H54 (cell line): ENCODE data around the gene TFDP2.
"Not testable (repeated sequence)": the region's sequence is repeated elsewhere in the genome, so short reads cannot be mapped to it uniquely, and the experiment has no call there.

Experiments
- DNase-seq: peaks from one replicate; pipeline ENCODE4 v3.0.0; 2011; ENCODE audit warnings: low spot score, mixed read lengths; ENCODE audit not compliant: insufficient read length
- FAIRE-seq: peaks from 3 replicates; lab custom pipeline; 2011; peaks lifted over from hg19 to GRCh38; lab: Jason Lieb, UNC
- POLR2A ChIP-seq: IDR thresholded peaks from 2 replicates; pipeline ENCODE4 v1.6.1; 2011; ENCODE audit warnings: low read depth, mild to moderate bottlenecking, low read length

The TFDP2 gene

DNA sequence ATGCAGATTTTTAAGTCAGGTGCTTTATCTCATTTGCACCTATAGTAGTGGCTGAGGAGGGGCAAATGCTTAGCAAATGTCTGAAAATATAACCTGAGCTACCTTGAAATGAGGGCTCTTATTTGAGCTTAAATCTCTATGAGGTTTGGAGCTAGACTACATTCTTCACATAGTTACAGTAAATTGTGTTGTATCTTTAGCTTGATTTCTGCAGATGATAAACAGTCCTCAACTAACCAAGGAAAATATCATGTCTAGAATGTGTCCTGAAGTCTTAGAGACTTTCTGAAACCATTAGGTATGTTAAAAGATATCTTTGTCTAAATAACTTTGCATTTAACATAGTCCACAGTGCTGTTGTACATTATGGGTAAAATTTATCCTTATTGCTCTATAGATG is 145.3 kb downstream of the TFDP2 start:
- TF ChIP-seq POLR2A: no peak
- FAIRE-seq (peak; percentile 27), DNase-seq (no peak)

DNA sequence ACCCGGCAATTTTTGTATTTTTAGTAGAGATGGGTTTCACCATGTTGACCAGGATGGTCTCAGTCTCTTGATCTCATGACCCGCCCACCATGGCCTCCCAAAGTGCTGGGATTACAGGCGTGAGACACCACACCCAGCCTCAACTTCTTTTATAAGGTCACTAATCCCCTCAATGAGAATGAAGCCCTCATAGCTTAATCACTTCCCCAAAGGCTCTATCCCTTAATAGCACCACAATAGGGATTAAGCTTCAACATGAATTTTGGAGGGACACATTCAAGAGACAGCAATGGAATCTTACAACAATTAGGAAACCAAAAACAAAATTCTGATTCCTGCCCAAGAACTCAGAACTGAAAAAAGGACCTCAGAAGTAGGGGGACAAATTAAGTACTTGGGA is 146.1 kb downstream of the TFDP2 start:
- FAIRE-seq: no peak
- no peak for DNase-seq
- TF ChIP-seq POLR2A: no peak

DNA sequence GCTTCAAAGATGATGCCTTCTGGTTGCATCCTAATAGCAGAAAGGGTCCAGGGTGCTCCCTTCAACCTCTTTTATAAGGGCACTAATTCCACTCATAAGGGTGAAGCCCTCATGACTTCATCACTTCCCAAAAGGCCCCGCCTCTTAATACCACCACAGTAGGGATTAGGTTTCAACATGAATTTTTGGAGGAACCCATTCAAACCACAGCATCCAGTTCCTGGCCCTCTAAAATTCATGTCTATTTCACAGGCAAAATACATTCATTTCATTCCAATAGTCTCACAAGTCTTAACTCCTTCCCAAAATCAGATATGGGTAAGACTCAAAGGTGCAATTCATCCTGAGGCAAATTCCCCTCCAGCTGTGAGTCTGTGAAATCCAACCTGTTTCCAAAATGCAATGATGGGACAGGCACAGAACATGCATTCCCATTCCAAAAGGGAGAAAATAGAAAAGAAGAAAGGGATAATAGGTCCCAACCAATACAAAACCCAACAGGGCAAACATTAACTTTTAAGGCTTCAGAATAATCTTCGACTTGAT is 148.9 kb downstream of the TFDP2 start:
- no peak for FAIRE-seq
- no peak for TF ChIP-seq POLR2A
- no peak for DNase-seq

DNA sequence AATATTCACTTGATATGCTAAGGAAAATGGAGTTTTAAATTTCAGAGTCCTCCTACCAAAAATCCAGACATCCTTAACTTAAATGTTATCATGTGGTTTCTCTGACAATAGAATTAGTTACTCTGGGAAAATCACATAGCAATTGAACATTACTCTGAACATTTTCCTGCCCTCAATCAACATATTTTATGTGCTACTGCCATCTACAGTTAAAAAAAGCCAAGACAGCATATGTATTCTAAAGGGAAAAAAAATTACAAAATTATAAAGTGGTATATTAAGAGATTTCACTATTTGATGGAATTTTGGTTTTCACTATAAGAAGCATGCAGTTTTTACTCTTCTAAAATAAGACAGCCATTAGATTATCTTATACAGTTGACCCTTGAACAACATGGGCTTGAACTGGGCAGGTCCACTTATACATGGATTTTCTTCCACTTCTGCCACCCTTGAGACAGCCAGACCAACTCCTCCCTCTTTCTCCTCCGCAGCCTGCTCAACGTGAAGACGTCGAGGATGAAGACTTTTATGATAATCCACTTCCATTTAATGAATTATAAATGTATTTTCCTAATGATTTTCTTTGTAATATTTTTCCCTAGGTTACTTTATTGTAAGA is 150.6 kb downstream of the TFDP2 start:
- FAIRE-seq: no peak
- no peak for TF ChIP-seq POLR2A

DNA sequence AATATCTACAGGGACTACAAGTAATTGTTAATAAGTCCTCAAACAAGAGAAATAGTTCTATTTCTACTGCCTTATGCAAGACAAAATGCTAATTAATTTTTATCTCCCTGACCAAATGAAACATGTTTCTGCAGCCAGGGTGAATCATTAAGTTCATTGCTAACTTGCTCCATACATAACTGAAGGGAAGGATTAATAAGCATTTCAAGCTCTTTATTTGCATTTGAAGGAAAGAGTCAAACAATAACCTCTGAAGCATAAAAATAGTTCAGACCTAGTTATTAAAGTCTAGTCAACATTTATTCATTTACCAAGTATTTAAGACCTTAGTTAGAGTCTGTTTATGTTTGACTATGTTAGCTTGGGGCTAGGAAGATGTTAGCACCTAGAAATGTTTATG is 152.9 kb downstream of the TFDP2 start:
- FAIRE-seq: peak; percentile 62
- no peak for DNase-seq
- TF ChIP-seq POLR2A: no peak

More for the DNA sequence above, 150.6 kb downstream of the TFDP2 start:
- no peak for DNase-seq

DNA sequence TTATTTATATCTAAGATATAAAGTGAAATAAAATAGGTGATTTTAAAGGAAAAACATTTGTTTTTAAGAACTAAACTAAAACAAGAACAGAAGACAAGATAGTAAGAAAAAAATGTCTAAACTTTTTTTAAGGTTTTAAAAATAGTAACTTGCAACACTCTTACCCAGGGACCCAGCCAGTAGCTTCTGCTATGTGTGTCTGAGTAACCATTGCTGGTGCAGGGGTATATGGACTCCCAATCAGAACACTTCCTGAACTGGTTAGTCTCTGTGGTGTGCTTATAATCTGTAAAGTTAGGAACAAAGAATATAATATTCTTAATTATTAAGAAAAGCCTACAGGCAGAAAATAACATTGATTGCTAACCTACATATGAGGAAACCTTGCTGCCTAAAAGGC is 154.5 kb downstream of the TFDP2 start:
- no peak for TF ChIP-seq POLR2A
- no peak for FAIRE-seq
- no peak for DNase-seq

DNA sequence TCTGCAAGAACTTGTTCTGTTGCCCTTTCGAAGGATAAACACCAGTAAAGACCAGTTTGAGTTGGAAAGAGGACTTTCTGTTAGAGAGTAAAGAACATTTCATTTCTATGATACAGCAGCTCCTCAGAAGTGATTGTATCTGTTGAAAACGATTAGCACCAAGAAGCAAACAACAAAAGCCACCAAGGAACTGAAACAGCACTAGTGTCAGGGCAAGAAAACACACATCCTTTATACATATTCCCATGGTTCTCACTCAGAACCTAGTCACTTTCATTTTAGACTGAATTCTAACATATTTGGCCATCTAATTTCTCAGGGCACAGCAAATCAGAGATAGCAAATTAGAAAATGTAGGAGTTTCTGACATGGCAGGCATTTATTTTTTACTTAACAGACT is 156.8 kb downstream of the TFDP2 start:
- FAIRE-seq: peak; percentile 73
- DNase-seq: no peak
- no peak for TF ChIP-seq POLR2A

DNA sequence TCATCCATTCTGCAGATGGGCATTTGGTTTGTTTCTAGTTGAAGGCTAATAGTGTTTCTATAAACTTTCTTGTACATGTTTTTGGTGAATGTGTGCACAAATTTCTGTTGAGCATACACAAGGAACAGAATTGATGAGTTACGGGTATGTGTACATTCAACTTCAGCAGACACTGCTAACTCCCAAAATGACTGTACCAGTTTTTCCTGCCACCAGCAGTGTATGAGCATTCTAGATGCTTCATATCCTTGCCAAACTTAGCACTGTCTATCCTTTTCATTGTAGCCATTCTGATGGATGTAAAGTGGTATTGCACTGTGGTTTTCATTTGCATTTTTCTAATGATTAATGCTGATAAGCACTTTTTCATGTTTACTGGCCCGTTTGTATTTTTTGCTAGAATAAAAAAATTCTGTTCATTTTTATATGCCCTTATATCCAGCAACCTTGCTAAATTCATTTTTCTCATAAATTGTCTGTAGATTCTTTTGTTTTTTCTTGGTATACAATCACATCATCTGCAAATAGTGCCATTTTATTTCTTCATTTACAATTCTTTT is 162.7 kb downstream of the TFDP2 start:
- DNase-seq (no peak), FAIRE-seq (peak; percentile 55)
- no peak for TF ChIP-seq POLR2A

DNA sequence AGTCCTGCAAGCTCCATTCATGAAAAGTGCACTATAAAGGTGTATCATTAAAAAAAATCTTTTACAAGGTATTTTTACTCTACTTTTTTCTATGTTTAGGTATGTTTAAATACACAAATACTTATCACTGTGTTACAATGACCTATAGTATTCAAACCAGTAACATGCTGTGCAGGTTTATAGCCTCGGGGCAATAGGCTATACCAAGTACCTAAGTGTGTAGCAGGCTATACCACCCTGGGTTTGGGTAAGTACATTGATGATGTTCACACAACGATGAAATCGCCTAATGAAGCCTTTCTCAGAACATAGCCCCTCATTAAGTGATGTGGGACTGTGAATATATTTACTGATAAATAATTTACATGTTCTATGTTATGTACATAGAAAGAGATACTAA is 168.3 kb downstream of the TFDP2 start:
- FAIRE-seq (no peak), DNase-seq (no peak)
- no peak for TF ChIP-seq POLR2A

DNA sequence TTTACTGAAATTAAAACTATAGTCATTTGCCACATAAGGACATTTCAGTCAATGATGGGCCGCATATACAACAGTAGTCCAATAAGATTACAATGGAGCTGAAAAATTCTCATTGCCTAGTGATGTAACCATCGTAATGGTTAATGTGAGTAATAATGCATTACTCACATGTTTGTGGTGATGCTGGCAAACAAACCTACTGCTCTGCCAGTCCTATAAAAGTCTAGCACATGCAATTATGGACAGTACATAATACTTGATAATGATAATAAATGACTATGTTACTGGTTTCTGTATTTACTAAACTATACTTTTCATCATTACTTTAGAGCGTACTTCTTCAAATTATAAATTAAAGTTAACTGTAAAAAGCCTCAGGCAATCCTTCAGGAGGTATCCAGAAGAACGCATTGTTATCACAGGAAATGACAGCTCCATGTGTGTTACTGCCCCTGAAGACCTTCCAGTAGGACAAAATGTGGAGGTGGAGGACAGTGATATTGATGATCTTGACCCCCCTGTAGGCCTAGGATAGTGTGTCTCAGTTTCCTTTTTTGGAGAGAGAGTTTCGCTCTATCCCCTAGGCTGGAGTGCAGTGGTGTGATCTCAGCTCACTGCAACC is 170.2 kb downstream of the TFDP2 start:
- no peak for TF ChIP-seq POLR2A
- DNase-seq: no peak
- FAIRE-seq: peak; percentile 96

DNA sequence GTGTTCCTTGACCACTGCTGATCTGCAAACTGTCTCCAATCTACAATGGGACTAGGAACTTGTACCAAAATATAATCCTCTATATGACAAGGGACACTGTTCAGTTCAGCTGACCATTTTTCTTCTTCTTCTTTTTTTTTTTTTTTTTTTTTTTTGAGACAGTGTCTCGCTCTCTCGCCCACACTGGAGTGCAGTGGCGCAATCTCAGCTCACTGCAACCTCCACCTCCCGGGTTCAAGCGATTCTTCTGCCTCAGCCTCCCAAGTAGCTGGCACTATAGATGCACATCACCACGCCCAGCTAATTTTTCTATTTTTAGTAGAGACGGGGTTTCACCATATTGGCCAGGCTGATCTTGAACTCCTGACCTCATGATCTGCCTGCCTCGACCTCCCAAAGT is 174.6 kb downstream of the TFDP2 start:
- not testable (repeated sequence) for FAIRE-seq

DNA sequence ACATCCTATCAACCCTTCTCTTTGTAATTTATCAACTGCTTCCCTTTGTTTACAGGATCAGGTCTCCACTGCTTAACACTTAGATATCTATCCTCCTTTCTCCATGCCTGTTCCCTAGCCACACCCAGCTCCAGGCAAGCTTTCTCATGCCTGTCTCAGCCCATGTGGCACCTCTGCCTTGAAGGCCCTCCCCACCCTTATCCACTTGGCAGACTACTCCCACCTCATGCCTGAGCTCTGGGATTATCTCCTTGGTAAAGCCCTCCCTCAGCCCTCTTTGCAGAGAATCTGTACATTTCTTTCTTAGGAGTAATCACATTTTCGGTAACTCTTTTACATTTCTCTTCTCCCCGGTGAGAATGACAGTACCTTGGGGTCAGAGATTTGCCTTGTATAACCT is 176.9 kb downstream of the TFDP2 start:
- no peak for DNase-seq
- TF ChIP-seq POLR2A: no peak
- FAIRE-seq: no peak

More for the DNA sequence above, 174.6 kb downstream of the TFDP2 start:
- DNase-seq: not testable (repeated sequence)

DNA sequence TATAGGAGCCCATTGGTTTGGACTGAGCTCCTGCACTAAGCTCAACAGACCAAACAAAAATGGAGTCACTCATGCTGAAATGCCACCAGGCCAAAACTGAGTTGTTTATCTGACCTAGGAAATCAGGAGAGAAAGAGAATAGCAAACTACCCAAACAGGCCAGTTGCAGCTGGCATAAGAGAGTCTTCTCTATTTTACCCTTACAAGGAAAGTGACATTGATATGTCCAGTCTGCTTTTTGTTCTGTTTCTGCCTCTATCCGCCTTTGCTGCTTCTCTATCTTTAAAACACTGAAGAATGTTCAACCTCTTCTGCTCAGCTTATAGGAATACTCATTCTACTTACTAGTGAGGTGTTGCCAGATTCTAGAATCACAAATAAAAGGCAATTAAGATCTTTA is 177.8 kb downstream of the TFDP2 start:
- no peak for TF ChIP-seq POLR2A
- DNase-seq (no peak), FAIRE-seq (peak; percentile 36)

DNA sequence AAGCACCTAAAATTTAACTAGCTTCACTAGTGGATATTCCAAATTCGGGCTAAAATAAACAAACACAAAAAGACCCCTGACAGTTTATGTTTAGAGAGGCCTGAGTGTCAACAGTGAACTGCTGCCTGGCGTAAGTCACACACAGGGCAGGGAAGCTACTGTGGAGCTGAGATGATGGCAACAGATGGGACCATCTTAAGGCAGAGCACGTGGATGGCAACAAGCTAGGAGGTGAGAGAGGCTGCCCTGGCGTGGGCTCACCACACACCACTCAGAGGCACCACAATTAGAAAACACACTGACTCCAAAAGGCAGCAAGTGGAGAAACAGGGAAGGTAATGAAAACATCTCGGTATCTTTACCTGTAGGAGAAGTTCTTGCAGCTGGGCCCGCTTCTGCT is 179.6 kb downstream of the TFDP2 start:
- DNase-seq (no peak), FAIRE-seq (no peak)
- no peak for TF ChIP-seq POLR2A

DNA sequence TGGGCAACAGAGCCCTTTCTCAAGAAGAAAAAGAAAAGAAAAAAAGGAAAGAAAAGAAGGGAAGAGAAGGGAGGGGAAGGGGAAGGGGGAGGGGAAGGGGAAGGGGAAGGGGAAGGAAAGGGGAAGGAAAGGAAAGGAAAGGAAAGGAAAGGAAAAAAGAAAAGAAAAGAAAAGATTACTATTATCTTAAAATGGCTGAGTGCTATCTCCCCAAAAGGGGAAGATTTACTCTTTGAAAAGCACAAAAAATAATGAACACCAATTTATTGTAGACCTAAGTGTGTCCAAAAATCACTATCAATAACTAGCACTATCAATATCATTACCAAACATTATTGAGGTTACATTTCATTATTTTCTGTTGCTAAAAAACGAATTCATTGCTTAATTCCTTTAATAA is 183.9 kb downstream of the TFDP2 start:
- FAIRE-seq (no peak), DNase-seq (no peak)
- TF ChIP-seq POLR2A: no peak
